OCI-LY7 (cell line): ENCODE results near the gene HYAL1. TPM values are rescaled to one million over a fixed set of nuclear protein-coding genes. Genes with fewer than 3 reads are reported as not detected.
A peak's percentile ranks its signal among the peaks of the same experiment; 100 is the strongest.
"Not testable (repeated sequence)": the region's sequence is repeated elsewhere in the genome, so short reads cannot be mapped to it uniquely, and the experiment has no call there.

Experiments
- BruUV-seq: library from RNA; stranded (reverse); fragments of 400-500 nt; replicated peaks from 2 replicates; lab custom pipeline; 2021; lab: Mats Ljungman, UMichigan
- CTCF ChIA-PET: fragments of 300-600 bp; sonication (Branson Sonifier 250); formaldehyde crosslinking; loops from one replicate; lab custom pipeline; 2022; ENCODE audit warnings: antibody characterized with exemption; ENCODE audit not compliant: unreplicated experiment; lab: Charles Lee
- POLR2A ChIA-PET: fragments of 300-600 bp; sonication (Branson Sonifier 250); formaldehyde crosslinking; loops from one replicate; lab custom pipeline; 2022; ENCODE audit warnings: antibody characterized with exemption; lab: Charles Lee
- DNase-seq: peaks from one replicate; pipeline ENCODE4 v3.0.0-alpha.2; 2015; ENCODE audit warnings: low spot score
- H2AFZ ChIP-seq: fragments of 200-600 bp; sonication (generic), shearing (Covaris generic); 2 replicates; pipeline ENCODE4 v1.6.1; 2014; ENCODE audit warnings: mild to moderate bottlenecking, antibody characterized with exemption, low read length, moderate library complexity
- H3K27ac ChIP-seq: fragments of 200-600 bp; sonication (generic); 2 replicates; pipeline ENCODE4 v1.5.1; 2014; ENCODE audit warnings: mixed run types, low read depth, mild to moderate bottlenecking, moderate library complexity, low read length, inconsistent platforms; ENCODE audit not compliant: poor library complexity, severe bottlenecking
- H3K36me3 ChIP-seq: fragments of 200-600 bp; sonication (generic); 2 replicates; pipeline ENCODE4 v1.6.1; 2014; ENCODE audit warnings: mild to moderate bottlenecking, antibody characterized with exemption, low read length, moderate library complexity, mixed read lengths; ENCODE audit not compliant: insufficient read depth
- H3K4me1 ChIP-seq: fragments of 200-600 bp; sonication (generic); 2 replicates; pipeline ENCODE4 v1.5.1; 2014; ENCODE audit warnings: mild to moderate bottlenecking, low read length; ENCODE audit not compliant: insufficient read depth, poor library complexity, severe bottlenecking
- H3K4me2 ChIP-seq: fragments of 200-600 bp; sonication (generic); 2 replicates; pipeline ENCODE4 v1.6.1; 2014; ENCODE audit warnings: mild to moderate bottlenecking, low read length
- H3K4me3 ChIP-seq: fragments of 200-600 bp; sonication (generic); 2 replicates; pipeline ENCODE4 v1.5.1; 2014; ENCODE audit warnings: mild to moderate bottlenecking, low read depth, low read length; ENCODE audit not compliant: poor library complexity, severe bottlenecking
- H3K79me2 ChIP-seq: fragments of 200-600 bp; sonication (generic); 2 replicates; pipeline ENCODE4 v1.6.1; 2016; ENCODE audit warnings: low read depth, mild to moderate bottlenecking, low read length, moderate library complexity, mixed read lengths; ENCODE audit not compliant: insufficient read depth
- H3K9me2 ChIP-seq: fragments of 200-600 bp; sonication (generic); 2 replicates; pipeline ENCODE4 v1.6.1; 2016; ENCODE audit warnings: mild to moderate bottlenecking, low read length, mixed read lengths; ENCODE audit not compliant: insufficient read depth
- H3K9me3 ChIP-seq: fragments of 200-600 bp; sonication (generic); 2 replicates; pipeline ENCODE4 v1.6.1; 2014; ENCODE audit warnings: mild to moderate bottlenecking, mixed run types, low read length, mixed read lengths
- H4K20me1 ChIP-seq: fragments of 200-600 bp; sonication (generic); 2 replicates; pipeline ENCODE4 v1.6.1; 2014; ENCODE audit warnings: mild to moderate bottlenecking, antibody characterized with exemption, low read length, moderate library complexity, mixed read lengths; ENCODE audit not compliant: insufficient read depth
- EZH2phosphoT487 ChIP-seq: fragments of 200-600 bp; sonication (generic); IDR thresholded peaks from 2 replicates; pipeline ENCODE4 v1.6.1; 2018; ENCODE audit warnings: low read depth, borderline replicate concordance, mild to moderate bottlenecking, mixed run types, antibody characterized with exemption, low read length, moderate library complexity, mixed read lengths
- intact Hi-C: fragments of 100-400 bp; cut with micrococcal nuclease; formaldehyde crosslinking; loops from one replicate; pipeline ENCODE4 v1.10.0; 2022; ENCODE audit not compliant: unreplicated experiment
- total RNA-seq, 2 experiments: library from RNA; depleted of rRNA in 1 of 2; stranded (reverse); fragments of >200 nt in 1 of 2; shearing (Covaris generic) in 1 of 2; gene quantifications; 2 replicates each; pipeline ENCODE4 v1.2.3, GENCODE V29; 2014 to 2022
- TF ChIP-seq, protein P1 (sequence below): fragments of 200-600 bp; sonication (generic); conservative IDR thresholded peaks from 2 replicates; pipeline ENCODE4 v1.5.1; 2014; ENCODE audit warnings: mild to moderate bottlenecking, antibody characterized with exemption, low read length, moderate library complexity, mixed read lengths

The HYAL1 gene
- total RNA-seq, 2 experiments from 2014 or later: 0.36 to 0.85 TPM

DNA sequence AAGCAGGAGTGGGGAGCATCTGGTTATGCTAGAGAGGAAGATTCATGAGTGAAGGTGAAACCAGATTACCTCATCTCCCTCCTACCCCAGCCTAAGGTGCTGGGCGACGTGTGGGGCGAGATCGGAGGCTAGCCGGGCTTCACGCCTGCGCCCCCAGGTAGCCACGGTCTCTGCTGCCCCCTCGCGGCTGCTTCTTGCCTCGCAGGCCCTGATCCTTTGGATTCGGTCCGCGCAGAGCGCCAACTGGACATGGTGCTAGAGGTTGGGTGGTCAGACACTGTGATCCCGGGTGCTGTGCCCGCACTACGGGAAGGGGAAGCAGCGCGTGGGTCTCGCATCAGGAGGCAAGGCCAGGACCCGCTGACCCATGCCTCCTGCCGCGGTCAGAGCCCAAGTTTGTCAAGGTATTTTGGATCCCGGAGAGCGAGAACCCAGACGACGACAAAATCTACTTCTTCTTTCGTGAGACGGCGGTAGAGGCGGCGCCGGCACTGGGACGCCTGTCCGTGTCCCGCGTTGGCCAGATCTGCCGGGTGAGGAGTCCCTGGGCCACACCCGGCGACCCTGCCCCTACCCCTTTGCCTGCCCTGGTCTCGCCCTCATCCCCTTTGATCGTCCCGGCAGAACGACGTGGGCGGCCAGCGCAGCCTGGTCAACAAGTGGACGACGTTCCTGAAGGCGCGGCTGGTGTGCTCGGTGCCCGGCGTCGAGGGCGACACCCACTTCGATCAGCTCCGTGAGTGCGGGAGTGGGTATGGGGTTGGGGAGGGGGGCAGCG, 30.3 kb downstream of the HYAL1 start:
- H3K9me3 ChIP-seq: no peaks in the 10 kb centered on the region
- no peaks in the 10 kb centered on the region for H3K79me2 ChIP-seq
- peak overlapping the region; percentile 49 for H3K4me2 ChIP-seq
- ChIA-PET CTCF (interaction anchor here (0.6 kb wide), 1 partner anchor 8 kb away, joined by 3 read pairs; no protein-coding TSS in a partner anchor), POLR2A (no interaction called here)
- H3K4me3 ChIP-seq: no peak overlapping the region
- H3K36me3 ChIP-seq: no peaks in the 10 kb centered on the region
- H3K27ac ChIP-seq: no peak overlapping the region
- BruUV-seq: no TSS peak
- DNase-seq: peak; percentile 83
- H4K20me1 ChIP-seq: no peaks in the 10 kb centered on the region
- TF ChIP-seq, protein P1, sequence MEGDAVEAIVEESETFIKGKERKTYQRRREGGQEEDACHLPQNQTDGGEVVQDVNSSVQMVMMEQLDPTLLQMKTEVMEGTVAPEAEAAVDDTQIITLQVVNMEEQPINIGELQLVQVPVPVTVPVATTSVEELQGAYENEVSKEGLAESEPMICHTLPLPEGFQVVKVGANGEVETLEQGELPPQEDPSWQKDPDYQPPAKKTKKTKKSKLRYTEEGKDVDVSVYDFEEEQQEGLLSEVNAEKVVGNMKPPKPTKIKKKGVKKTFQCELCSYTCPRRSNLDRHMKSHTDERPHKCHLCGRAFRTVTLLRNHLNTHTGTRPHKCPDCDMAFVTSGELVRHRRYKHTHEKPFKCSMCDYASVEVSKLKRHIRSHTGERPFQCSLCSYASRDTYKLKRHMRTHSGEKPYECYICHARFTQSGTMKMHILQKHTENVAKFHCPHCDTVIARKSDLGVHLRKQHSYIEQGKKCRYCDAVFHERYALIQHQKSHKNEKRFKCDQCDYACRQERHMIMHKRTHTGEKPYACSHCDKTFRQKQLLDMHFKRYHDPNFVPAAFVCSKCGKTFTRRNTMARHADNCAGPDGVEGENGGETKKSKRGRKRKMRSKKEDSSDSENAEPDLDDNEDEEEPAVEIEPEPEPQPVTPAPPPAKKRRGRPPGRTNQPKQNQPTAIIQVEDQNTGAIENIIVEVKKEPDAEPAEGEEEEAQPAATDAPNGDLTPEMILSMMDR: peak; percentile 93
- no peak for TF ChIP-seq EZH2phosphoT487
- intact Hi-C loops: loop anchor here (1.0 to 2.0 kb wide), 3 partner anchors 46 to 152 kb away; no protein-coding TSS in a partner anchor
- H3K9me2 ChIP-seq: no peaks in the 10 kb centered on the region
- H2AFZ ChIP-seq: no peak overlapping the region
- H3K4me1 ChIP-seq: peaks cover 5% of the 10 kb centered on the region

GRCh38 chr3:50272538-50272910, 30.9 kb downstream of the HYAL1 start:
- CTCF ChIA-PET, H3K4me1 ChIP-seq, BruUV-seq, H3K36me3 ChIP-seq, H3K4me3 ChIP-seq, H3K9me2 ChIP-seq, H3K27ac ChIP-seq, H4K20me1 ChIP-seq, H3K4me2 ChIP-seq, H3K79me2 ChIP-seq, H2AFZ ChIP-seq, DNase-seq, H3K9me3 ChIP-seq: not testable (repeated sequence)
- POLR2A ChIA-PET: interaction anchor here (0.7 kb wide), 1 partner anchor 92 kb away, joined by 5 read pairs; no protein-coding TSS in a partner anchor
- intact Hi-C loops: loop anchor here (2.0 kb wide), 1 partner anchor 152 kb away; no protein-coding TSS in a partner anchor

- no TSS peak for BruUV-seq
- TF ChIP-seq, protein P1: no peak
- no peak for DNase-seq
- Histone ChIP-seq H3K36me3 (no peaks in the 10 kb centered on the region), H3K27ac (no peak overlapping the region), H3K9me2 (no peaks in the 10 kb centered on the region), H3K4me1 (peaks cover 5% of the 10 kb centered on the region), H3K4me2 (no peak overlapping the region), H3K79me2 (no peaks in the 10 kb centered on the region), H4K20me1 (no peaks in the 10 kb centered on the region), H3K4me3 (no peak overlapping the region), H3K9me3 (no peaks in the 10 kb centered on the region), H2AFZ (no peak overlapping the region)
- intact Hi-C loops: no loop called here
- POLR2A ChIA-PET: interaction anchor here (0.7 kb wide), 1 partner anchor 25 kb away, joined by 3 read pairs; no protein-coding TSS in a partner anchor
- CTCF ChIA-PET: no interaction called here
Observed at GRCh38 chr3:50271314-50271936, 31.9 kb downstream of the HYAL1 start.
